Muscle layer of colon (tissue), 2 donors: ENCODE measurements around the gene EML4.

Experiments
- H3K27ac ChIP-seq: one replicate; pipeline ENCODE4 v1.7.0; 2013; ENCODE audit warnings: low read depth, mild to moderate bottlenecking, low read length, moderate library complexity
- H3K27me3 ChIP-seq, 2 donors: one replicate each; pipeline ENCODE4 v1.7.0; 2013; ENCODE audit warnings: low read length in 2 of 2, mild to moderate bottlenecking in 2 of 2; ENCODE audit not compliant: insufficient read depth in 2 of 2, control insufficient read depth in 1 of 2
- H3K36me3 ChIP-seq: one replicate; pipeline ENCODE4 v1.7.0; 2013; ENCODE audit warnings: mild to moderate bottlenecking, low read length; ENCODE audit not compliant: insufficient read depth
- H3K4me1 ChIP-seq: one replicate; pipeline ENCODE4 v1.7.0; 2013; ENCODE audit warnings: mild to moderate bottlenecking, low read length; ENCODE audit not compliant: insufficient read depth
- H3K4me3 ChIP-seq, 2 donors: one replicate each; pipeline ENCODE4 v1.7.0; 2013; ENCODE audit warnings: low read length in 2 of 2, low read depth in 1 of 2, mild to moderate bottlenecking in 1 of 2, moderate library complexity in 1 of 2
- H3K9ac ChIP-seq: one replicate; pipeline ENCODE4 v1.7.0; 2013; ENCODE audit warnings: low read length
- H3K9me3 ChIP-seq: one replicate; pipeline ENCODE4 v1.7.0; 2013; ENCODE audit warnings: mild to moderate bottlenecking, low read length
- donor health status: abdominal sarcoma.
- donor health status: Adenocarcinoma of cecum.

Gene EML4

GRCh38 chr2:42319265-42319664 lies 150.1 kb downstream of the EML4 start:
- no peaks in the 10 kb centered on the region for H3K4me1 ChIP-seq
- no peak overlapping the region for H3K4me3 ChIP-seq
- no peak overlapping the region for H3K27ac ChIP-seq
- H3K9ac ChIP-seq = no peak overlapping the region
- peaks cover 6% of the 10 kb centered on the region for H3K36me3 ChIP-seq
- no peaks in the 10 kb centered on the region for H3K27me3 ChIP-seq
- H3K9me3 ChIP-seq = no peaks in the 10 kb centered on the region

GRCh38 chr2:42321452-42322064 lies 152.4 kb downstream of the EML4 start:
- Histone ChIP-seq H3K27ac (no peak overlapping the region), H3K36me3 (peaks cover 4% of the 10 kb centered on the region), H3K27me3 (no peaks in the 10 kb centered on the region), H3K4me3 (no peak overlapping the region), H3K4me1 (no peaks in the 10 kb centered on the region), H3K9ac (no peak overlapping the region), H3K9me3 (no peaks in the 10 kb centered on the region)

GRCh38 chr2:42324244-42324643 lies 155.1 kb downstream of the EML4 start:
- H3K36me3 ChIP-seq = peaks cover 4% of the 10 kb centered on the region
- no peaks in the 10 kb centered on the region for H3K9me3 ChIP-seq
- H3K27ac ChIP-seq = no peak overlapping the region
- no peak overlapping the region for H3K4me3 ChIP-seq
- no peaks in the 10 kb centered on the region for H3K27me3 ChIP-seq
- H3K9ac ChIP-seq = no peak overlapping the region
- H3K4me1 ChIP-seq = no peaks in the 10 kb centered on the region

- Histone ChIP-seq H3K27me3 (no peaks in the 10 kb centered on the region), H3K9me3 (no peaks in the 10 kb centered on the region), H3K36me3 (peaks cover 11% of the 10 kb centered on the region), H3K9ac (no peak overlapping the region), H3K27ac (no peak overlapping the region), H3K4me1 (no peaks in the 10 kb centered on the region), H3K4me3 (no peak overlapping the region)
Measured at GRCh38 chr2:42324949-42325348, 155.8 kb downstream of the EML4 start.

GRCh38 chr2:42325609-42326008 lies 156.5 kb downstream of the EML4 start:
- Histone ChIP-seq H3K4me3 (no peak overlapping the region), H3K9ac (no peak overlapping the region), H3K9me3 (no peaks in the 10 kb centered on the region), H3K36me3 (peaks cover 16% of the 10 kb centered on the region), H3K4me1 (no peaks in the 10 kb centered on the region), H3K27me3 (no peaks in the 10 kb centered on the region), H3K27ac (no peak overlapping the region)

- no peaks in the 10 kb centered on the region for H3K9me3 ChIP-seq
- no peaks in the 10 kb centered on the region for H3K4me1 ChIP-seq
- no peak overlapping the region for H3K9ac ChIP-seq
- no peak overlapping the region for H3K27ac ChIP-seq
- H3K36me3 ChIP-seq = peaks cover 25% of the 10 kb centered on the region
- no peaks in the 10 kb centered on the region for H3K27me3 ChIP-seq
- no peak overlapping the region for H3K4me3 ChIP-seq
Measured at GRCh38 chr2:42327125-42327524, 158.0 kb downstream of the EML4 start.

GRCh38 chr2:42328148-42328833 lies 159.1 kb downstream of the EML4 start:
- Histone ChIP-seq H3K27me3 (no peaks in the 10 kb centered on the region), H3K9ac (no peak overlapping the region), H3K9me3 (no peaks in the 10 kb centered on the region), H3K27ac (no peak overlapping the region), H3K4me3 (no peak overlapping the region), H3K4me1 (no peaks in the 10 kb centered on the region), H3K36me3 (peaks cover 36% of the 10 kb centered on the region)

- Histone ChIP-seq H3K9ac (no peak overlapping the region), H3K9me3 (no peaks in the 10 kb centered on the region), H3K27me3 (no peaks in the 10 kb centered on the region), H3K4me3 (no peak overlapping the region), H3K27ac (no peak overlapping the region), H3K4me1 (no peaks in the 10 kb centered on the region), H3K36me3 (peaks cover 42% of the 10 kb centered on the region)
Measured at GRCh38 chr2:42328923-42329322, 159.8 kb downstream of the EML4 start.

- Histone ChIP-seq H3K27me3 (no peaks in the 10 kb centered on the region), H3K27ac (no peak overlapping the region), H3K36me3 (peaks cover 44% of the 10 kb centered on the region), H3K9me3 (no peaks in the 10 kb centered on the region), H3K4me1 (no peaks in the 10 kb centered on the region), H3K9ac (no peak overlapping the region), H3K4me3 (no peak overlapping the region)
Measured at GRCh38 chr2:42329736-42330135, 160.6 kb downstream of the EML4 start.

- Histone ChIP-seq H3K27ac (no peak overlapping the region), H3K36me3 (peaks cover 44% of the 10 kb centered on the region)
Measured at GRCh38 chr2:42331569-42332284, 162.6 kb downstream of the EML4 start.

GRCh38 chr2:42332575-42332974 lies 163.4 kb downstream of the EML4 start:
- peaks cover 44% of the 10 kb centered on the region for H3K36me3 ChIP-seq
- H3K4me3 ChIP-seq = no peak overlapping the region
- no peaks in the 10 kb centered on the region for H3K9me3 ChIP-seq
- no peak overlapping the region for H3K27ac ChIP-seq
- no peaks in the 10 kb centered on the region for H3K4me1 ChIP-seq
- H3K9ac ChIP-seq = no peak overlapping the region
- H3K27me3 ChIP-seq = no peaks in the 10 kb centered on the region

More at GRCh38 chr2:42331569-42332284, 162.6 kb downstream of the EML4 start:
- H3K4me1 ChIP-seq = no peaks in the 10 kb centered on the region
- no peaks in the 10 kb centered on the region for H3K27me3 ChIP-seq
- H3K9me3 ChIP-seq = no peaks in the 10 kb centered on the region
- no peak overlapping the region for H3K9ac ChIP-seq
- H3K4me3 ChIP-seq = no peak overlapping the region
